ENCODE results near the gene LYG1. TPM values are rescaled to one million over a fixed set of nuclear protein-coding genes. Genes with fewer than 3 reads are reported as not detected.
"Not testable (repeated sequence)": the region's sequence is repeated elsewhere in the genome, so short reads cannot be mapped to it uniquely, and the experiment has no call there.

The LYG1 gene
- total RNA-seq, 1 donor from 2014 or later, result 0.57 TPM

DNA sequence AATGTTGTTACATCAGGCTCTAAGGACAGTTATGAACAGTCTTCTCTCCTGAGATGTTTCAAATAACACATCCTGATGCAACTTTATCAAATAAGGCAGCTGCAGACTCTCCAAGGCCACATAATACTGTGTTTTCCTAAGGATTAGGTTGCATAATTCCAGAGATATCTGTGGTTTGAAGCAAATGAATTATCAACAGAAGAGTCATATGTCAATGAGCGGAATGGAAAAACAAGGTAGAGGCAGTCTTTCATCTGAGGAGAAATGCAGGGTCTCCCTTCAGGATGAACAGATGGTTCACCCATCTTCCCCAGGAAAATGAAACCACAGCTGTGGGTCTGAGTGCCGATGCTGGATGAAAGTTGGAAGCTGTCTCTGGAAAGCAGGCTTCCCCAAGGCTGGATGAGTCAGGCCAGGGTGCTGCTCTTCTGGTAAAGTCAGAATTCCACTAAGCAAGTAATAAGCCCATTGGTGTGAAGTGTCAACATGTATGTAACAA is 22.2 kb downstream of the LYG1 start:
- intact Hi-C loops (cut with DNase I), result no loop called here
- no peak for DNase-seq (ENCODE audit: low spot score)

DNA sequence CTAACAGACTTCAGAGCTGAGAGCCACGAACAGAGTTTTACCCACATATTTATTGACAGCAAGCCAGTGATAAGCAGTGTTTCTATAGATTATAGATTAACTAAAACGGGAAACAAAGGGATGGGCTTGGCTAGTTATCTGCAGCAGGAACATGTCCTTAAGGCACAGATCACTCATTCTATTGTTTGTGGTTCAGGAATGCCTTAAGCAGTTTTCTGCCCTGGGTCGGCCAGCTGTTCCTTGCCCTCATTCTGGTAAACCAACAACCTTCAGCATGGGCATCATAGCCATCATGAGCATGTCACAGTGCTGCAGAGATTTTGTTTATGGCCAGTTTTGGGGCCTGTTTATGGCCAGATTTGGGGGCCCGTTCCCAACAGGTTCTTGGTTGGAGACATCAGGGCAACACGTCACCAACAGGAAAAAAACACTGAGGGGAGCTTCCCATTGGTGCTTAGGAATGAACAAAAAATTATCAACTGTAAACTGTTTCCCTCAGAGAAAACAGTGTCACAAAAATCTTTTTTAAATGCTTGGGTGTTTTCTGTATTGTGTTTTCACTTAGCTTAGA is 22.7 kb downstream of the LYG1 start:
- DNase-seq (ENCODE audit: low spot score); intact Hi-C loops (cut with DNase I): not testable (repeated sequence)

- intact Hi-C loops (cut with DNase I), result no loop called here
- no peak for DNase-seq (ENCODE audit: low spot score)
These were observed 25.1 kb downstream of the LYG1 start for GRCh38 chr2:99275882-99276281.

DNA sequence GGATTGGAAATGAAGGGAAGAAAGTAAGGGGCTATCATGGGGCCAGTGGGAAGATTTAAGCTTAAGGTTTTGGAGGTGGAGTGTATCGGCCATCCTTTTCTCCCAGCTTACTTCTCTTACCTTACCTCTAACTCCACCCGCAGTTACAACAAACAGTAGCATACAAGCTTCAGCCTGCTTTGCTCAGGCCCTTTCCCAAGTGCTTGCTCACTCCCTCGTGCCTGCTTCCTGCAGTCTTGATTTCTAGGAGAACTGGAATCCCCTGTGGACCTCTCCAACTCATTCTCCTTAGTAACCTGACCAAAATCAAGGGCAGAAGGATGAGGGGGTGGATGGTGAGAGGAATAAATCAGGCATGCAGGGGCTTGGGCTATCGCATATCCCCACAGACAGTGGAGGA is 39.8 kb downstream of the LYG1 start:
- DNase-seq (ENCODE audit: low spot score), result no peak
- intact Hi-C loops (cut with DNase I), result no loop called here

GRCh38 chr2:99260184-99260583 is 40.8 kb downstream of the LYG1 start:
- intact Hi-C loops (cut with DNase I), result no loop called here
- DNase-seq (ENCODE audit: low spot score), result no peak

GRCh38 chr2:99259465-99259864 is 41.5 kb downstream of the LYG1 start:
- intact Hi-C loops (cut with DNase I), result no loop called here
- no peak for DNase-seq (ENCODE audit: low spot score)

DNA sequence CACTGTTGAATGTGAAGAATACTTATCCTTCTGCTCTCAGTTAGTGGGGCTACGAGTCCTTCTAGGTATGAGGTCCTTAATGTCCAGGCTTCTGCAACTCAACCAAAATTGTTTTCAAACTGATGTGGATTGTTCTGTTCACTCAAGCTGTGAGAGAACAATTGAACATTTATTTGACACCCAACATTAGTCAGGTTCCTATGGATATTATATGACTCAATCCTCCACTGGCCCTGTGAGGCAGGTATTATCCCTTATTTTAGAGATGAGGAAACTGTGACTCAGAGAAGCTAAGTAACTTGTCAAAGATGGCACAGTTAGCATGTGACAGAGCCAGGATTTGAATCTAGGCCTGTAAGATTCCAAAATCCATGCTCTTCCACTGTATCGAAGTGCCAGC is 44.3 kb downstream of the LYG1 start:
- DNase-seq (ENCODE audit: low spot score), result no peak
- intact Hi-C loops (cut with DNase I), result no loop called here

- DNase-seq (ENCODE audit: low spot score), result no peak
- intact Hi-C loops (cut with DNase I), result no loop called here
These were observed 45.3 kb downstream of the LYG1 start, which contains the start of gene LYG2 for GRCh38 chr2:99255491-99256318. LYG2 (minus strand) TSS chr2:99255666; CDS start chr2:99254260, 1,406 bp downstream.

- DNase-seq (ENCODE audit: low spot score), result no peak
- intact Hi-C loops (cut with DNase I), result no loop called here
These were observed 51.0 kb downstream of the LYG1 start for GRCh38 chr2:99249951-99250350.

GRCh38 chr2:99242151-99242550 is 58.8 kb downstream of the LYG1 start:
- DNase-seq (ENCODE audit: low spot score), result no peak
- intact Hi-C loops (cut with DNase I), result no loop called here

DNA sequence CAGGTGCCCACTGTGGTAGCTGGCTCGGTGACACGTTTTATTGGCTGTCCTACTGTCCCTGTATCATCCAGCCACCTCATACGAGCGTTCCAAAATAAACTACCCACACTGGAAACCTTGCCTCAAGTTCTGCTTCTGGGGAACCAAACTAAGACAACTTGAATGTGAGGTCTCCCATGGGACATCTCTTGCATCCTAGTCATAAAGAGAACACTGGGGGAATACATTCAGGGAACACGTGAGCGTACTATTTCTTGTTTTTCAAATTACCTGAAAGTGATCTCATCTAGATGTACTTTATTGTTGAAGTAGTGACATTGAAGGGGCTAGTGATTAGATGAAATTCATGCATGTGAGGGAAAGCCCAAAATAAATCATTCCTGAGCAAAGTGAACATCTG is 60.6 kb downstream of the LYG1 start:
- intact Hi-C loops (cut with DNase I), result no loop called here
- DNase-seq (ENCODE audit: low spot score), result no peak

DNA sequence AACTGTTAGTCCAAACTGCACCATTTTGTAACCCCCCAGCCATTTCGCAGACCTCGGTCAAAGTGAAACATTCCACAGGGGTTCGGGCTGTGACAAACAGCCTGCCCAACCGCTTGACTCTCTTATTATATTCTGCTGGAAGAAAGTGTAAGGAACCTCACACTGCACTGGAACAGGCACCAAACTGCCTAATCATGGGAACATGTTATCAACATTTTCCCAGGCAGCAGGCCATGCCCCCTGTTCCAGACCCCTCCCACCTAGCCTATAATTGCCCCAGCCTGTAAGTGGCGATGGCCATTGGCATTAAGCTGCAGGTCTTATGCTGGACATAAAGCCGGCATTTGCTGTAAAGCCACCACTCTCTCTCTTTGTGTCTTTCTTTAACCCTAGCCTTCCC is 62.4 kb downstream of the LYG1 start:
- no peak for DNase-seq (ENCODE audit: low spot score)
- intact Hi-C loops (cut with DNase I), result no loop called here

Other genes starting within 250 kb of the LYG1 start
- gene C2orf15, start 159.5 kb downstream of the LYG1 start, total RNA-seq, result not detected
- gene TSGA10, start 146.3 kb downstream of the LYG1 start, total RNA-seq, result 1.6 TPM
- gene LIPT1, start 146.2 kb downstream of the LYG1 start, total RNA-seq, result 6.6 TPM
- 11.4 TPM for gene MITD1, start 120.1 kb downstream of the LYG1 start, total RNA-seq
- gene MRPL30, start 120.0 kb downstream of the LYG1 start, total RNA-seq, result 27.8 TPM
- gene LYG2, start 45.5 kb downstream of the LYG1 start, total RNA-seq, result not detected
- gene TXNDC9, start 35.1 kb upstream of the LYG1 start, total RNA-seq, result 24.8 TPM
- 105 TPM for gene EIF5B, start 36.2 kb upstream of the LYG1 start, total RNA-seq
- gene REV1, start 188.8 kb upstream of the LYG1 start, total RNA-seq, result 34.1 TPM